Measurements from ENCODE around the gene ACTL8.

DNA sequence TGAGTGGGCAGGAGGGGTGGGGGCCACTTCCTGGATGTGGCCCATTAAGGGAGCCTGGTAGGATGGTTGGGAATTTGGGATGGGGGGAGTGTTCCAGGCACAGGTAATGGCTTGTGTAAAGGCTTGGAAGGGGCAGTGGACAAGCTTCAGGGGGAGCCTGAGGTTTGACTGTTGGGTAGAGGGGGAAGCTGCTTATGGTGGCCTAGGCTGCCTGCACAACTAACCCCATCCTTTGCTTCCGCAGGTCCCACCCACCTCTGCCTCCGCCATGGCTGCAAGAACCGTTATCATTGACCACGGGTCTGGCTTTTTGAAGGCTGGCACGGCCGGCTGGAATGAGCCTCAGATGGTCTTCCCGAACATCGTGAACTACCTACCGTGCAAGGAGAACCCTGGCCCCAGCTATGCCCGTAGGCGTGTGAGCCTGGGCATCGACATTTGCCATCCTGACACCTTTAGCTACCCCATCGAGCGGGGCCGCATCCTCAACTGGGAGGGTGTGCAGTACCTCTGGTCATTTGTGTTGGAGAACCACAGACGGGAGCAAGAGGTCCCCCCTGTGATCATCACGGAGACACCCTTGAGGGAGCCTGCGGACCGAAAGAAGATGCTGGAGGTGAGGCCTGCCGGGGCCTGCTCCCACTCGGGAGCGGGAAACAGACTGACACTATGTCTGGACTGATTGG, 67.8 kb downstream of the ACTL8 start:
- TF ChIP-seq SP1 (IDR thresholded peaks at IDR 0.05): no peak
- no peak for TF ChIP-seq HDGF (IDR thresholded peaks at IDR 0.05; ENCODE audit: borderline replicate concordance)
- TF ChIP-seq SUZ12 (IDR thresholded peaks at IDR 0.05): no peak
- no peak for TF ChIP-seq ZNF384 (IDR thresholded peaks at IDR 0.05)
- TF ChIP-seq TARDBP (IDR thresholded peaks at IDR 0.05): no peak
- TF ChIP-seq ELF4 (IDR thresholded peaks at IDR 0.05): no peak
- TF ChIP-seq, protein P1, sequence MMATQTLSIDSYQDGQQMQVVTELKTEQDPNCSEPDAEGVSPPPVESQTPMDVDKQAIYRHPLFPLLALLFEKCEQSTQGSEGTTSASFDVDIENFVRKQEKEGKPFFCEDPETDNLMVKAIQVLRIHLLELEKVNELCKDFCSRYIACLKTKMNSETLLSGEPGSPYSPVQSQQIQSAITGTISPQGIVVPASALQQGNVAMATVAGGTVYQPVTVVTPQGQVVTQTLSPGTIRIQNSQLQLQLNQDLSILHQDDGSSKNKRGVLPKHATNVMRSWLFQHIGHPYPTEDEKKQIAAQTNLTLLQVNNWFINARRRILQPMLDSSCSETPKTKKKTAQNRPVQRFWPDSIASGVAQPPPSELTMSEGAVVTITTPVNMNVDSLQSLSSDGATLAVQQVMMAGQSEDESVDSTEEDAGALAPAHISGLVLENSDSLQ (IDR thresholded peaks at IDR 0.05): no peak
- no peak for TF ChIP-seq BHLHE40 (IDR thresholded peaks at IDR 0.05; ENCODE audit: borderline replicate concordance)
- no peak for TF ChIP-seq FOXA1 (IDR thresholded peaks at IDR 0.05)
- no peak for TF ChIP-seq FOXM1 (IDR thresholded peaks at IDR 0.05; ENCODE audit: borderline replicate concordance)
- TF ChIP-seq ARNT (IDR thresholded peaks at IDR 0.05): no peak
- TF ChIP-seq FOXK2 (IDR thresholded peaks at IDR 0.05): no peak
- no peak for TF ChIP-seq LEF1 (IDR thresholded peaks at IDR 0.05; ENCODE audit: borderline replicate concordance)

All from HEK293T (cell line).